Myometrial cell (primary cell): Measurements from ENCODE around the gene COL26A1. TPM values are rescaled to one million over a fixed set of nuclear protein-coding genes. Genes with fewer than 3 reads are reported as not detected.

Source experiments
- total RNA-seq: library from RNA; depleted of rRNA; stranded (reverse); fragments of >200 nt; gene quantifications from 2 replicates; pipeline ENCODE4 v1.2.3, GENCODE V29; 2015

The COL26A1 gene
- total RNA-seq: not detected in 2 replicates

DNA sequence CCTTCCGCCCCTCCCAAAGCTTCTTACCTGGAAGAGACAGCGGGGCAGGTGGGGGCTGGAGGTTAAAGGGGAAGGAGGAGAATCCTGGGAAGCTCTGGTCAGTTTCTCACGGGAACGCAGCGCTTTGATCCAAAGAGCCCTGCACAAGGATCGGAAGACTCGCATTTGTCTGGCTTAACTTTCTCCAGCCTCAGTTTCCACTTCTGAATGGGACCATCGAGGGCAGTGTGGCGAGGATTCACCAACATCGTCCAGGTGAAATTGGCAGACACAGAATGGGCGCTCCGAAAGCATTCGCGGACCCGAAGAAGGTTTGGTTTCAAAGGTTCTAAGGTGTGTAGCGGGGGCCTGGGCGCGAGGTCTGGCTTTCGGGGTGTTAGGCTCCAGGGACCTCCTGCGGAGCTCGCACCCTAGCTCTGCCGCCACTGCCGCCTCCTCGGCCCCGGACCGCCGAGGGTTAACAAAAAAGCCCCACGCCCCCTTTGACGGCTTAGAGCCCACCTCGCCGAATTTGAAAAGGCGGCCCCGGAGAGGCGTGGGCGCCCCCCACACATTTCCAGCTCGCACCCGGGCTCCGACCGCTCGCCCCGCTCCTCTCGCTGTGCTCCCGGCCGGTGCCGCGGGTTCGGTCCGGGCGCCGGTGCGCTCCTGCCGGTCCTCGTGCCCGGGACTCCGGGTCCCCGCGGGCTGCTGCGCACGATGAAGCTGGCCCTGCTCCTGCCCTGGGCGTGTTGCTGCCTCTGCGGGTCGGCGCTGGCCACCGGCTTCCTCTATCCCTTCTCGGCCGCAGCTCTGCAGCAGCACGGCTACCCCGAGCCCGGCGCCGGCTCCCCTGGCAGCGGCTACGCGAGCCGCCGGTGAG, at the start of gene COL26A1:
Gene COL26A1 (plus strand): TSS at position 542 of the 862 bp plus-strand sequence. CDS start 158 bp downstream, at position 700.

DNA sequence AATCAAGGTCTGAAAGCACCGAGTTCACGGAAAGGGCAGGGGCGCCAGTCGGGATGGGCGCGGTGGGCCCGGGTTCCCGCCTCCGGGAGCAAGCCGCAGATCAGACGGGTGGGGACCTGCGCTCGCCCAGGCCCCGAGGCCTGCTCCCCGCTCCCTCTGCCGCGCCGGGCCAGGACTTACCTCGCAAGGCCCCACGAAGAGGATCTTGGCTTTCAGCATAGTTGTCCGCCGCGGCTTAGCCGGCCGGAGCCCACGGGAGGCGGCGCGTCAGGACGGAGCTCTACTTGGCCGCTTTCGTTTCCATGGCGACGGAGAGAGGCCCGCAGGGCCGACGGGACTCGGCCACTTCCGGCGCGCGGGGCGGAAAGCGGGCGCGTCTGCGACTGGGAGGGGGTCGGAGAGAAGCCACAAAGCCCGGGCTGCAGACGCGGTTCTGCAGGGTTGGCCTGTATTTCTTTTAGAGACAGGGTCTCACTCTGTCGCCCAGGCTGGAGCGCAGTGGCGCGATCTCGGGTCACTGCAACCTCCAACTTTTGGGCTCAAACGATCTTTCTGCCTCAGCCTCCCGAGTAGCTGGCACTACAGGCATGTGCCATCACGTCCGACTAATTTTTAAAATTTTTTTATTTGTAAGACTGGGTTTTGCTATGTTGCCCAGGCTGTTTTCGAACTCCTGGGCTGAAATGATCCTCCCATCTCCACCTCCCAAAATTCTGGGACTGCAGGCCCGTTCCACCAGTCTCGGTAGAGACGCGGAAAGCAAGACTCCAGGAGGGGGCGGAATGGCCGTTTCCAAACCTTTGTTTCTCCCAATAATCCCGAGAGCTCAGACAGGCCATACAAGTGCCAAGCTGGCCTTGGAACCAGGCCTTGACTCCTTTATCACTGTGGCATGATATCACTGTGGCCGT, 40.9 kb upstream of the COL26A1 start, which contains the start of gene IFT22:
Gene IFT22 (minus strand): TSS at position 322 of the 911 bp plus-strand sequence. CDS start 103 bp downstream, at position 219.

Other genes with a start within 250 kb of the COL26A1 start
- 1,908 and 2,020 TPM in 2 replicates for gene SERPINE1, start 235.8 kb upstream of the COL26A1 start, total RNA-seq
- 274 and 306 TPM in 2 replicates for gene AP1S1, start 208.4 kb upstream of the COL26A1 start, total RNA-seq
- gene VGF, start 197.3 kb upstream of the COL26A1 start, total RNA-seq: 0.53 and 1.2 TPM in 2 replicates
- gene NAT16, start 182.6 kb upstream of the COL26A1 start, total RNA-seq: not detected in 2 replicates
- not detected in 2 replicates for gene MOGAT3, start 161.8 kb upstream of the COL26A1 start, total RNA-seq
- 111 and 114 TPM in 2 replicates for gene PLOD3, start 145.3 kb upstream of the COL26A1 start, total RNA-seq
- 136 and 174 TPM in 2 replicates for gene ZNHIT1, start 144.7 kb upstream of the COL26A1 start, total RNA-seq
- 3.5 and 4.9 TPM in 2 replicates for gene CLDN15, start 125.1 kb upstream of the COL26A1 start, total RNA-seq
- 232 and 308 TPM in 2 replicates for gene FIS1, start 117.8 kb upstream of the COL26A1 start, total RNA-seq
- 48.4 and 52.8 TPM in 2 replicates for gene IFT22, start 41.1 kb upstream of the COL26A1 start, total RNA-seq